ENCODE data around the gene CREBZF.
"Not testable (repeated sequence)": the region's sequence is repeated elsewhere in the genome, so short reads cannot be mapped to it uniquely, and the experiment has no call there.

Gene CREBZF

DNA sequence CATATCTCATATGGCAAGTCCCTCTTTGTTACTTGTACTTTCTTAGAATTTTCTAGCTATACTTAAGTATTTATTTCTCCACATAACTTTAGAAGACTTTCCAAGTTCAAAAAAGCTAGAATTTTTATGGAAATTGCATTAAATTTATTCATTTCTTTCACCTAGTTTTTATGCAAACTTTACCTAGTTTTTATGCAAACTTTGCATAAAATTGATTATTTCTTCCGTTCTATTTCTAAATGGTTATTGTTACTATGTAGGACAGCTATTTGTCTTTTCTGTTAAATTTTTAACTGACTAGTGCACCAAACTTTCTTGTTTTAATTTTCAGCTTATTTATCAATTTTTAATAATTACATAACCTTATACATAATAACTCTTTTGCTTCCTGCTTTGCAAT is 3.2 kb upstream of the CREBZF start:
- DNase-seq: no peak

DNA sequence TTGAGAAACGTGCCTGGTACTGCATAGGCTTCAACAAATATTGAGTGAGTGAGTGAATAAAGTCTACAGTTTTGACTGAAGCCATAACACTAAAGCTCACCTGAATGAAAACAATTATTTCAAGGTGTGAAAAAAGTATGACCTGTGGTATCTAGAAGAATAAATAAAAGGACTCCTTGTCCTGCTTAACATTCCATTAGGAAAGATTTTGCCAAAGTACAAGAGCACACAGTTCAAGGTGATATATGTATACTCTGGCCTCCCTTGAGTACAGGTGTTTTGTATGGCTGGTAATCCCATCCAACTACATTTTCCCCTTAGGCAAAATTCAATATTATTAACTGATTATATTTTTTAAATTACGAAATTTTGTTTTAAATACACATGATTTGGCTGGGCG is 1.8 kb upstream of the CREBZF start:
- DNase-seq: no peak

- DNase-seq: no peak
Observed at GRCh38 chr11:85665733-85666132, 804 bp upstream of the CREBZF start.

GRCh38 chr11:85663753-85664614 is 945 bp downstream of the CREBZF start:
- DNase-seq: no peak

DNA sequence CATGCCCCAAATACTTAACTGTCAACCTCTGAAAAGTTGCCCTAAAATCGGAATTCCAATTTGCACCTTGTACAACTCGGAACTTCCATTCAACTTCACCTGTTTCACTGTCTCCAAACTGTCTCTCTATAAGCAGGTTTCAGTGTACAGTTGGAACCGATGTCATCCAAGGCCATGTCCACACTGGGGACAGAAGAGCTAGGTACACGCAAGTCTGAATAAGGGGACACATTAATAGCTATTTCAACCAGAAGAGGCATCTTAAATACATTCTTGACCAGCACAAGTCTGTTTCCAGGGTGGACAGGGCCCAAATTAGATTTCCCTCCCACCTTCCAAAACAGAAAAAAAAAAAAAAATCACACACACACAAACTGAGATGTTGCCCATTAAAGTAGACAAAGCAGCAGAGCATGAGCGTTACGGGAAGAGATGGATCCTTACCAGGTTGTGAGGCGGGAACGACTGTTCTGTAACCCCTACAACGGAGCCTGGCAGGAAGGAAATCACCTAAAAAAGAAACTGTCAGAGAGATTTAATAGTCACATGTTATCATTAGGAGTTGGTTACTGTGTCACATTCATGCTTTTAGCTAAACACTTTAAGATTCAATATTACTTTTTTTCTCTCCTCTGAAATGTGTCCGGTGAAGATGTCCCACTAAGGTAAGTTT is 1.7 kb downstream of the CREBZF start:
- no peak for DNase-seq

GRCh38 chr11:85661972-85662664 is 2.8 kb downstream of the CREBZF start:
- no peak for DNase-seq

DNA sequence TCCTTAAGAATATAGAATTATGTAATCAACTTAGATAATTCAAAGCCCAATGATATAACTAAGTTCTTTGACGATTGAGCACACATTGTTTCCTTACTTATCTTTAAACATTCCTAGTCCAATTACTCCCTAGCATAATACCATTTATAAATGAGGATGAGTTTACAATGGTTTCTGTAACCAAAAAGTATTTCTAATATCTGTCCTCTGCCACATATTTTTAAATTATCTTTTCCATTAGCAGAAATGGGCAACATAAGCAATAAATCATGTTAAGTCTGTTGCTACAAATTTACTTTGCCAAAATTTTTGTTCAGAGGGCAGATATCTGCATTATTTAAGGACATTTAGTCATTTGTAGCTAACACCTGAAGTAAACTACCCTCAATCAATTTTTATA is 6.7 kb downstream of the CREBZF start:
- DNase-seq: no peak

- no peak for DNase-seq
Observed at GRCh38 chr11:85656777-85657176, 8.2 kb downstream of the CREBZF start.

DNA sequence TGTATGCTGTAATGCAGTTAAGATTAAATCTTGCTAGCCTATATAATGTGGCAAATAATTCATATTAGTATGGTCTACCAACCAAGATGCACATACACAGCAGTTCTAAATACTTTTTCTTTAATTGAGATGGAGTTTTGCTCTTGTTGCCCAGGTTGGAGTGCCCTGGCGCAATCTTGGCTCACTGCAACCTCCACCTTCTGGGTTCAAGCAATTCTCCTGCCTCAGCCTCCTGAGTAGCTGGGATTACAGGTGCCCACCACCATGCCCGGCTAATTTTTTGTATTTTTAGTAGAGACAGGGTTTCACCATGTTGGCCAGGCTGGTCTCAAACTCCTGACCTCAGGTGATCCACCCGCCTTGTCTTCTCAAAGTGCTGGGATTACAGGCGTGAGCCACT is 10.6 kb downstream of the CREBZF start:
- not testable (repeated sequence) for DNase-seq

GRCh38 chr11:85652786-85653447 is 12.0 kb downstream of the CREBZF start:
- DNase-seq: no peak

DNA sequence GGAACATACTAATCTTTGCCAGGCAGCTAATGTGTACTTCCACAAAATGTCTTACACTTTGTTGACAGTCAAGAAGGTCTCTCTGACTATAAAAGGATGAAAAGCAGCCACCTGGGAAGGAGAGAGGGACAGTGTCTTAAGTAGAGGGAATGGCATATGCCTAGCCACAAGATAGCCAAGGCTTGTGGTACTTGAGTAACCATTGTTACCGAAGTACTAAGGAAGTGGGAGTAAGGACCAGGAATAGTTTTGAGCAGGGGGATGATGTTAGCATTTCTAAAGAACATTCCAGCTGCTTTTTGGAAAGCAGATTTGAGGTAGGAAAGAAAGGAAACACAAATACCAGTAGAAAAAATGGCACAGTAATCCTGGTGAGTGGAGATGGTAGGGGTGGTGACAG is 13.8 kb downstream of the CREBZF start:
- DNase-seq: no peak

DNA sequence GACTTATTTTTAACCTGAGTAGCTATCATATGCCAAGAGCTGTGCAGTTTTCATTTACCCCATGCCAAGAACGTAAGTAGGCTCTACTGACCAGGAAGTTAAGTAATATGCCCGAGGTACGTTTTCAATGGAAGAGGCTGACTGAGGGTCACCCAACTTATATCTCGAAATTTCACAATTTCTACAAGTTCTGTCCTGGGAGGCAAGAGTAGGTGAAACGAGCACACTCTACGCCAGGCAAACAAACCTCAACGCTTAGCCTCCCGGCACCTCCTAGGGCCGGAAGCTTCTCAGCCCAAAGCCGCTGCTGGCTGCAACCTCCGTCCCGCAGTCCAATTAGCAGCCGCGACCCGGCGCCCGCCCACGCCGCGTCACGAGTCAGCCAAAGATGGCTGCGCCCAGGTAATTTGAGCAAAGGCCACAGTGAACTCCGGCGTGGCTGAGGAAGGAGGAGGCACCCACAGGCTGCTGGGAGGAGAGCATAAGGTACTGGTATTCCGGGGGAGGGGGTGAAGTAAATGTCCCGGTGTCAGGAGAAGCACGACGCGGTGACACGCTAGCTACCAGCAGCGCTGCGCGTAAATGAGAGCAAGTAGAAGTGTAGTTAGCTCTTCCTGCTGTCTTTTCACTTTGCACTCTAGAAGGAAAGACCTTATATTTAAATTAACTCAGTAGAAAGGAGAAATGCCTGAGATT is 17.2 kb downstream of the CREBZF start, which contains the start of gene TMEM126A:
Gene TMEM126A (plus strand): TSS at position 364 of the 696 bp plus-strand sequence. CDS start 2,289 bp downstream, outside the sequence.
- DNase-seq: peak; percentile 82

DNA sequence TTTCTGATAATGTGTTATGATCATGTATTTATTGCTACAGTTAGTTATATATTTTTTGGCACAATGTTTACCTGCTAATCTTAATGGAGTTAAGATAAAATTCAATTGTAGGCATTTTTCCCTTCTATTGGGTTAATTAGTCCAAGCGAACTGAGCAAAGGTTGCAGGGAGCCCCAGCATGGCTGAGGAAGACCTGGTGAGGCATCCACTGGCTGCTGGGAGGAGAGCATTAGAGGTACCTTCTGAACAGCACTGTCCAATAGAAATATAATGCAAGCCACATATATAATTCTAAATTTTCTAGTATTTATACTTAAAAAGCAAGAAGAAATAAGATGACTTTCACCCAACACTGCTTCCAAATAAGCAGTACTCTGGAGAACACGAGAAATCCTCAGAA is 17.9 kb downstream of the CREBZF start:
- DNase-seq: no peak

DNA sequence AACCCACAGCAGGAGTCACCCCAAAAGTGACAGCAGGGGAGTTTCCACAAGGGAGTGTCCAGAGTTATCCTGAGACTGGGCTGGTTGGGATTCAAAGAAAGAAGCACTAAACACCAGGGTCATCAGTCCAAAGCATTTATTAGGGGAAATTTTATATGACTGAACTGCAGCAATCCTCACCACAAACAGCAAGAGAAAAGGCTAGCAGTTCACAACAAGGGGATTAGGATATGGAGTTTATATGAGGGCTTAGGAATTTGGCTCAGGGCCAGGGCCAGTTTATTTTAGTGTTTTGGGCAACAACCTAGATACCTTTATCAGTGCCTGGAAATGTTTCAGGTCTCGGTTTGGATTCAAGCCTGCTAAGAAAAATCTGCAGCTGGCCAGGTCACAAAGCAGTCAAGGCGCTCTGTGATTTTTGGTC is 21.7 kb downstream of the CREBZF start:
- DNase-seq: no peak

- no peak for DNase-seq
Observed at GRCh38 chr11:85634747-85635146, 30.2 kb downstream of the CREBZF start.

- no peak for DNase-seq
Observed at GRCh38 chr11:85628771-85629341, 36.1 kb downstream of the CREBZF start.

DNA sequence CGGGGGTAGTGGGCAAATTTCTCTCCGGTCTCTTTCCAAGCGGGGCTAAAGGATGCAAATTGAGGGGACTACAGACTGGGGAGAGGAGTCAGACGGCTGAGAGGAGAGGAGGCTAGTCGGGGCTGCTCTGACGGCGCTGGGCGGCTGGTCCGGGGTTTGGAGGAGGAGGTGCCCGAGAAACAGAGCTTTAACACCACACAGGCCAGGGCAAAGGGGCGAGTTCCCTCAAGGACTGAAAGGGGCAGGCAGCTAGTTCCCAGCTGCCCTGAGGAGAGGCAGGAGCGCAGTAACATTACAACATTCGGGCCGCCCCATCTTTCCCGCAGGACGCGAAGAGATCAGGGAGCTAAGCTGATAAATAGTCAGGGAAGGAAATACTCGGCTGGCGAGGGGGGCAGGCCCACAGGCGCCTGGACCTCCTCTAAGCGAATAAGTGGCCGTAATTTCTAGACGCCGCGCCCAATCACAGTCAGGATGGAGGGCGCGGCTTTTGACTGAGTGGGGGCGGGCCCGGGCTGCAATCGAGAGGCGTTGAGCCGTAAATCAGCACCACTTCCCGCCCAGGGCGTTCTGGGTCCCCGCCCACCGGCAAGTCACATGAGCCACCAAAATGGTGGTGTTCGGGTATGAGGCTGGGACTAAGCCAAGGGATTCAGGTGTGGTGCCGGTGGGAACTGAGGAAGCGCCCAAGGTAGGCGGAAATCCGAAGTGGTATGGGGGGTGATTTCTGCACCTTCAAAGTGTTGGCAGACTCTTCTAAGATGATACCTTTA is 36.7 kb downstream of the CREBZF start, which contains the start of gene TMEM126B:
Gene TMEM126B (plus strand): TSS at position 596 of the 773 bp plus-strand sequence. CDS start 15 bp downstream, at position 611.
- peak; percentile 94 for DNase-seq

DNA sequence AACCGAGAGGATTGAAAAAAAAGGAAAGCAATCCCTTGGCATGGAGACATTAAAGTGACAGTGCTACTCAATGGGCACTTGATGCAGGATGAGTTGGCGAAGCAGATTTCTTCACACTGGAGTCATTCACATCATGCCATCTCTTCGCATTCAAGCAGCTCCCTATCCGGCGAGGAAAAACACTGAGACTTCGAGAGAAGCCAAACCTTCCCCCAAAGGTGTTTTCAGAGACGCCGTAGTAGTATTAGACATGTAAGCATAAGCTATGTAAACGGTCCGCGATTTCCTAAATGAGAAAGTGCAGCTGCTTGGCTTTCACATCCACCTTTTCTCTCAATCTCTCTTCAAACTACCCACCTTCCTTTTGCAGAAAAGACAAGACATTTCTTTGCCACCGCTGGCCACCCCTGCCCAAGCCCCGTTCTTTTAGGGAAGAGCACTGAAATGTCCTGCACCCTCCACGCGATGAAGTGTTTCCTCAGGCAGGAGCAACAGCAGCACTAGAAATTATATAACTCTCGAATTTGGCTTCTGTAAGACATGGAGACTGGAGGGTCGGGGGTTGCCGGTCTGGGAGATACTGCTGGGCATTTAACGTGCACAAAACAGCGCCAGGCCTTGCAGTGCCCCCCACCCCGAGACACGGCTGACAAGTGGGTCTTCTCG is 37.5 kb downstream of the CREBZF start, which contains the start of gene DLG2:
Gene DLG2 (minus strand): TSS at position 13 of the 666 bp plus-strand sequence.
- DNase-seq: no peak

DNA sequence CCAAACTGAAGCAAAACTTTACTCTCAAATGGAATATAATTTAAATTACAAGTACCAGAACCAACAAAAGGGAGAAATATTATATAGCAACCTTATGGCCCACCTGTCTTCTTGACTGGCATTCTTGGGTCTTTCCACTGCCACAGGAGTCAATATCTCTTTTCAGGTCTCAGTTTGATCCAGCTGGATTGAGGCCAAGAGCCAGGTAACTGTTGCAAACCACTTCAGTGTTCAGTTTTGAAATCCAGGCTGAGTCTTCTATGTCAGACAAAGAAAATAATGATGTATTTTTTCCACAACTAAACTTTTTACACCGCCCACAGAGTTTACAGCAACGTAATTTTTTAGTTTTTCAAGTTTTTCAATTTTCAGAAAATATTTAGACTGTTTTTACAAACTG is 38.4 kb downstream of the CREBZF start:
- no peak for DNase-seq

DNA sequence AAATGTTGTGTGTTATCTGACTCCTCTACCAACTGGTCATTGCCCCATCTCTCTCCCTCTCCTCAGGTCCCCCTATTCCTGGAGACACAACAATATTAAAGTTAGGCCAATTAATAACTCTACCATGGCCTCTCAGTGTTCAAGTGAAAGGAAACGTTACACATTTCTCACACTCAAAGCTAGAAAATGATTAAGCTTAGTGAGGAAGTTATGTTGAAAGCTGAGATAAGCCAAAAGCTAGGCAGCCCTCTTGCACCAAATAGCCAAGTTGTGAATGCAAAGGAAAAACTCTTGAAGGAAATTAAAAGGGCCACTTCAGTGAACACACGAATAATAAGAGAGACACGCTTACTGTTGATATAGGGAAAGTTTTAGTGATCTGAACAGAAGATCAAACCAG is 44.7 kb downstream of the CREBZF start:
- DNase-seq: no peak

All from NCI-H524 treated with DMSO at 0.1 percent for 48 hours (cell line).